ENCODE data around the gene TMEM9.

The TMEM9 gene

GRCh38 chr1:201141418-201141817 lies 12.9 kb downstream of the TMEM9 start:
- Histone ChIP-seq H3K9ac (ENCODE audit: low read length) (no peak overlapping the region), H3K4me3 (ENCODE audit: low read length) (no peak overlapping the region), H3K79me2 (ENCODE audit: low read length) (no peaks in the 10 kb centered on the region), H3K4me1 (ENCODE audit: low read length) (no peaks in the 10 kb centered on the region), H2AFZ (ENCODE audit: low read depth, low read length) (no peak overlapping the region), H3K27ac (ENCODE audit: low read length) (no peak overlapping the region), H3K36me3 (replicated peaks; ENCODE audit: low read depth, low read length) (peaks cover 56% of the 10 kb centered on the region), H3K27me3 (ENCODE audit: low read depth, low read length) (no peaks in the 10 kb centered on the region), H3K9me3 (ENCODE audit: insufficient read depth, low read length) (no peaks in the 10 kb centered on the region), H4K20me1 (ENCODE audit: insufficient read depth, low read length) (peaks cover 9% of the 10 kb centered on the region; the same call in 1 of the 2 replicates), H3K4me2 (ENCODE audit: low read length) (no peak overlapping the region)
- no peak for TF ChIP-seq EZH2phosphoT487 (IDR thresholded peaks at IDR 0.05; ENCODE audit: low read depth)
- no peak for TF ChIP-seq CTCF (IDR thresholded peaks at IDR 0.05; ENCODE audit: low read depth, low read length)

- no peak overlapping the region for H3K4me3 ChIP-seq (ENCODE audit: low read length)
- TF ChIP-seq CTCF (IDR thresholded peaks at IDR 0.05; ENCODE audit: low read depth, low read length), result no peak
- TF ChIP-seq EZH2phosphoT487 (IDR thresholded peaks at IDR 0.05; ENCODE audit: low read depth), result no peak
- no peak overlapping the region for H3K9ac ChIP-seq (ENCODE audit: low read length)
- H3K27ac ChIP-seq (ENCODE audit: low read length), result no peak overlapping the region
- H3K4me1 ChIP-seq (ENCODE audit: low read length), result no peaks in the 10 kb centered on the region
- H4K20me1 ChIP-seq (ENCODE audit: insufficient read depth, low read length), result peaks cover 9% of the 10 kb centered on the region; the same call in 1 of the 2 replicates
- peaks cover 52% of the 10 kb centered on the region for H3K36me3 ChIP-seq (replicated peaks; ENCODE audit: low read depth, low read length)
- no peaks in the 10 kb centered on the region for H3K79me2 ChIP-seq (ENCODE audit: low read length)
- no peak overlapping the region for H3K4me2 ChIP-seq (ENCODE audit: low read length)
- no peaks in the 10 kb centered on the region for H3K27me3 ChIP-seq (ENCODE audit: low read depth, low read length)
- H3K9me3 ChIP-seq (ENCODE audit: insufficient read depth, low read length), result no peaks in the 10 kb centered on the region
- H2AFZ ChIP-seq (ENCODE audit: low read depth, low read length), result no peak overlapping the region
Measured at GRCh38 chr1:201140941-201141260, 13.4 kb downstream of the TMEM9 start.

- Histone ChIP-seq H3K27me3 (ENCODE audit: low read depth, low read length) (no peaks in the 10 kb centered on the region), H3K4me2 (ENCODE audit: low read length) (no peak overlapping the region), H3K27ac (ENCODE audit: low read length) (no peak overlapping the region), H3K9ac (ENCODE audit: low read length) (no peak overlapping the region), H3K36me3 (replicated peaks; ENCODE audit: low read depth, low read length) (peaks cover 51% of the 10 kb centered on the region), H4K20me1 (ENCODE audit: insufficient read depth, low read length) (peaks cover 9% of the 10 kb centered on the region; the same call in 1 of the 2 replicates), H3K9me3 (ENCODE audit: insufficient read depth, low read length) (no peaks in the 10 kb centered on the region), H2AFZ (ENCODE audit: low read depth, low read length) (no peak overlapping the region), H3K4me1 (ENCODE audit: low read length) (no peaks in the 10 kb centered on the region), H3K79me2 (ENCODE audit: low read length) (no peaks in the 10 kb centered on the region), H3K4me3 (ENCODE audit: low read length) (no peak overlapping the region)
- TF ChIP-seq CTCF (IDR thresholded peaks at IDR 0.05; ENCODE audit: low read depth, low read length), result no peak
- no peak for TF ChIP-seq EZH2phosphoT487 (IDR thresholded peaks at IDR 0.05; ENCODE audit: low read depth)
Measured at GRCh38 chr1:201140235-201140940, 13.9 kb downstream of the TMEM9 start.

- Histone ChIP-seq H3K4me2 (ENCODE audit: low read length) (no peak overlapping the region), H3K9ac (ENCODE audit: low read length) (no peak overlapping the region), H3K79me2 (ENCODE audit: low read length) (no peaks in the 10 kb centered on the region), H3K27me3 (ENCODE audit: low read depth, low read length) (no peaks in the 10 kb centered on the region), H3K4me1 (ENCODE audit: low read length) (no peaks in the 10 kb centered on the region), H3K36me3 (replicated peaks; ENCODE audit: low read depth, low read length) (peaks cover 47% of the 10 kb centered on the region), H2AFZ (ENCODE audit: low read depth, low read length) (no peak overlapping the region), H4K20me1 (ENCODE audit: insufficient read depth, low read length) (peaks cover 5% of the 10 kb centered on the region; the same call in 1 of the 2 replicates), H3K27ac (ENCODE audit: low read length) (no peak overlapping the region), H3K9me3 (ENCODE audit: insufficient read depth, low read length) (no peaks in the 10 kb centered on the region), H3K4me3 (ENCODE audit: low read length) (no peak overlapping the region)
- TF ChIP-seq CTCF (IDR thresholded peaks at IDR 0.05; ENCODE audit: low read depth, low read length) (no peak), EZH2phosphoT487 (IDR thresholded peaks at IDR 0.05; ENCODE audit: low read depth) (no peak)
Measured at GRCh38 chr1:201139756-201140155, 14.5 kb downstream of the TMEM9 start.
